Activated T-helper 1 cell treated with anti-CD3 and anti-CD28 coated beads, Interleukin-12 subunit alpha, Interleukin-12 subunit beta, Interleukin-2, Interleukin-4 antibody, amounts not matched to agents 30 ng/mL and 10 ng/mL and 1 ng/mL, durations not matched to agents 14 hours and 24 hours and 36 hours (primary cell): ENCODE results near the gene AFAP1L2. TPM values are rescaled to one million over a fixed set of nuclear protein-coding genes. Genes with fewer than 3 reads are reported as not detected.

Experiments used
- DNase-seq: peaks from one replicate; pipeline ENCODE4 v3.0.0; 2021; ENCODE audit warnings: low spot score
- H3K27ac Mint-ChIP-seq: one replicate; pipeline ENCODE4 v1.8.0; 2021; ENCODE audit warnings: mild to moderate bottlenecking, mixed read lengths
- H3K27me3 Mint-ChIP-seq: one replicate; pipeline ENCODE4 v1.8.0; 2022; ENCODE audit warnings: mild to moderate bottlenecking, moderate library complexity, mixed read lengths; ENCODE audit not compliant: insufficient read depth
- H3K36me3 Mint-ChIP-seq: one replicate; pipeline ENCODE4 v1.8.0; 2021; ENCODE audit warnings: low read depth, mixed read lengths
- H3K4me1 Mint-ChIP-seq: one replicate; pipeline ENCODE4 v1.8.0; 2021; ENCODE audit warnings: low read depth, mixed read lengths
- H3K4me3 Mint-ChIP-seq: one replicate; pipeline ENCODE4 v1.8.0; 2021; ENCODE audit warnings: mild to moderate bottlenecking, moderate library complexity, mixed read lengths
- H3K9me3 Mint-ChIP-seq: one replicate; pipeline ENCODE4 v1.8.0; 2021; ENCODE audit warnings: mixed read lengths
- intact Hi-C: fragments of 100-400 bp; cut with micrococcal nuclease; formaldehyde crosslinking; loops from one replicate; pipeline ENCODE4 v1.15.1; 2024
- total RNA-seq: library from RNA; stranded (reverse); gene quantifications from 2 replicates; pipeline ENCODE4 v1.2.3, GENCODE V29; 2022

Gene AFAP1L2
- total RNA-seq, 1 donor from 2014 or later: 3.7 TPM

DNA sequence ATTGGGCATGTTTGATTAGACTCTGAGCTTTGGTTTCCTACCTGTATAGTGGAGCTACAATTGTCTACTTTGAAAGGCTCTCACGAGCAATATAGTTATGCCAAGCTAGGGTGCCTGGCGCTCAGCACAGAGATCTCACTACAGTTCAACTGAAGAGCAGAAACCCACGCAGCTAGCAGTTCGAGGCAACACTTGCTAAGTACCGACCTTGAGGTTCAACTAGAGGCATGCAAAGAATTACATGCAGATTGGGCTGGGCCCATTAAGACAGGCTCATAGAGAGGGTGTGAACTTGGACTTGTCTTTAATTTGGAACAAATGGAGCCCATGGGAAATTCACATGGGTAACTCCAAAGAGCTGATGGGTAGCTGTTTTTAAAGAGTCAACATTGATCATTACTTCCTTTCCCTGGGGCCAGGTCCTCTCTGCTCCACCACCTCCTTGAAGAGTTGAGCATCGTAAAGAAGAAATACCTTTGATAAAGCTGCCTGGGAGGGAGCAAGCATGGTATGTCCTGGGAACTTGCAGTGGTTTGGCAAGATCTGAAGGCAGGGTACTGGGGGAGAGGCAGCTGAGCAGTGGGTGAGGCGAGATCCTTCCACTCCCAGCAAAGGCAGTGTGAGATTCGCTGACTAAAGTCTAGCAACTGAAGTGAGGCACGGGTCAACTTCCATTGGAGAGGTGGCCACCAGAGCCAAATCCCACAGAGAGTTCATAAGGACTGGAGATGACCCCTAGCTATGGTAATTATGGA lies 25.5 kb upstream of the AFAP1L2 start:
- intact Hi-C loops: no loop called here
- Mint-ChIP-seq H3K9me3 (no peaks in the 10 kb centered on the region), H3K27ac (no peak overlapping the region), H3K4me3 (no peak overlapping the region), H3K27me3 (no peaks in the 10 kb centered on the region), H3K4me1 (no peaks in the 10 kb centered on the region), H3K36me3 (peaks cover 8% of the 10 kb centered on the region)
- no peak for DNase-seq

DNA sequence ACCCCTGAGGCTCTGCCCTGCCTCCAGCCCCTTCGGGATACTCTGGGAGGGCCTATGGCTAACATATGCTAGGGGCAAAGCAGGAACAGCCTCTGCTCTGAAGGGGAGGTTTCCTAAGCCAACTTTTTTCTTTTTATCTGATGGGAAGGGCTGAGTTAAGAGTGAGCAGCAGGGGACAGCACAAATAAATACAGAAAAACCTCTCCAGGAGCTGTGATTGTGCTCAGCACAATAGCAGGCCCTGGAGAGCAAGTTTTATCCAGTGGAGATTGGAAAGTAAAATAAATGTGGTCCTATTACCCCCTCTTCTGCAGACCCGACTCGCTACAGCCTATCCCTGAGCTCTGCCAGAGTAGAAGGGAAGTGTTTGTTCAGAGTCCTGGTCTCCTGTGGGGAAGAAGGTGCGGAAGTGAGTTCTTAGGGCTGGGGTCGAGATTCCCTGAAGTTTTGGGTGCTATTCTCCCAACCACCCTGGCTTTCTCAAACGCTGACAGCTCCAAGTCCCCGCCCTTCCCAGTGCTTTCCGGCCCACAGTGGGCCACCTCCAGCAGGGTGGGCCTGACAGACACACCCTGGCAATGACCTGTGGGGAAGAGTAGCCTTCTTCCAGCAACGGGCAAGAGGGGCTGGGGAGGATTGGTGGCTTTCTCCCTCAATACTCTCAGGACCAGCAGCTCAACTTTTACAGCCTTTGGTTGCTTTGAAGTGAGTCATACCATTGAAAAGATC lies 23.0 kb upstream of the AFAP1L2 start:
- peaks cover 1% of the 10 kb centered on the region for H3K36me3 Mint-ChIP-seq

DNA sequence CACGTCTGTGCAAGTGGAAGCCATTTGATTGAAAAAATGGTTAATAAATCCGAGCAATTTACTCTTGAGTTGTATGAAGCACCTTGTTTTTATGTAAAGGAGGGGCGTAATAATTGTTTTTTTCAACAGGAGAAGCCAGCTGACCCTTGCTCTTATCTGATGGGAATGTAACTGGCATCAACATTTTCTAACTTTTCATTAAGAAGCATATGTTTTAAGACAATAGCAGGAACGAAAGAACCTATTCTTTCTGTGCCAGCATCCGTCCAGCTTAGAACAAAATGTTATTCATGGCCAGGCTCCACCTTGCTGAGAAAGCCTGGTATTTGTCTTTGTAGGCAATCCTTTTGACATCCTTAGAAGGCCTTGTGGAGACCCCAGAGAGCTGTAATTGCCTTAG lies 22.2 kb upstream of the AFAP1L2 start:
- intact Hi-C loops: no loop called here
- Mint-ChIP-seq H3K27me3 (peaks cover 6% of the 10 kb centered on the region), H3K4me1 (no peaks in the 10 kb centered on the region), H3K36me3 (no peaks in the 10 kb centered on the region), H3K4me3 (no peak overlapping the region), H3K9me3 (no peaks in the 10 kb centered on the region), H3K27ac (no peak overlapping the region)
- no peak for DNase-seq

More for the DNA sequence above, 23.0 kb upstream of the AFAP1L2 start:
- Mint-ChIP-seq H3K27ac (no peak overlapping the region), H3K4me3 (no peak overlapping the region), H3K27me3 (peaks cover 2% of the 10 kb centered on the region), H3K4me1 (no peaks in the 10 kb centered on the region), H3K9me3 (no peaks in the 10 kb centered on the region)
- intact Hi-C loops: no loop called here
- no peak for DNase-seq

DNA sequence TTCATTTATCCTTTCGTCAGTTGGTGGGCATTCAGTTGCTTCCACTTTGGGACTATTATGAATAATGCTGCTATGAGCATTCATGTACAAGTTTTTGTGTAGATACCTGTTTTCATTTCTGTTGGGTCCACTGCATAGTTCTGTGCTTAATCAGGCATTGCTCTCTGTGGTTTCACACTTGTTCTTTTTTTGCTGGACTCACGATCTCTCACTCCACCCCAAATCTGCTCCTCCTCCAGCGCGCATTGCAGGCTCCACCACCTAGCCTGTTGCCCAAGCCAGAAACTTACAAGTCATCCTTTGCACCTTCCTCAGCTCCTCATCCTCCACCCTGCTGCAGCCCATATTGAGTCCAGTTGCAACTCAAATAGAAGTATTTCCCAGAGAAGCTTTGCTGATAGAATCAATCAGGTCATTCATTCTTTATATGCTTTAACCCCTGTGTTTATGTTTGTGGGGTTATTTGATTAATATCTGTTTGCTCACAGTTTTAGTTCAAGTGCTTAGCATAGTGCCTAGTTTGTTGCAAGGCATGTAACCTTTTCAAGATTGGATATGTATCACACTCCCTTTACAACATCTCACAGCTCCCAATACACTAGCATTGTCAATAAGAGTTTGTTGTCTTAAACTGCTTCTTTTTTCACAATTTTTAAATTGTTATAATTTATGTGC lies 16.6 kb upstream of the AFAP1L2 start:
- no peak overlapping the region for H3K27ac Mint-ChIP-seq
- no peak overlapping the region for H3K4me3 Mint-ChIP-seq
- H3K4me1 Mint-ChIP-seq: no peaks in the 10 kb centered on the region
- no peaks in the 10 kb centered on the region for H3K36me3 Mint-ChIP-seq
- no peaks in the 10 kb centered on the region for H3K9me3 Mint-ChIP-seq
- no peak for DNase-seq
- intact Hi-C loops: no loop called here
- H3K27me3 Mint-ChIP-seq: peaks cover 14% of the 10 kb centered on the region

DNA sequence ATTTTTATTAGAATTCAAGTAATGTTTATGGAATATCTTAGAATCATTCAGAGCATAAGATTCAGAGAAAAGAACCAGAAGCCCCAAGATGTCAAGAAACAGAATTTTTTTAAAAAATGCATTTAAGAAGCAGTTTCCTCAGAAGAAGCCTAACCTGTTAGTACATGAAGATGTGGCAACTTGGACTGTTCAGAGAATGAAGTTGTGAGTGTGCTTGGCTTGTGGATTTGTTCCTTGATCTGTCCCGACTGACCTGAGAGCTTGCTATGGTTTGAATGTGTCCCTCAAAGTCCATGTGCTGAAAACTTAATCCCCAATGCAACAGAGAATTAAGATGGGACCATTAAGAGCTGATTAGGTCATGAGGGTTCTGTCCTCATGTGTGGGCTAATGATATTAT lies 13.8 kb upstream of the AFAP1L2 start:
- peaks cover 15% of the 10 kb centered on the region for H3K27me3 Mint-ChIP-seq
- H3K27ac Mint-ChIP-seq: no peak overlapping the region
- H3K9me3 Mint-ChIP-seq: no peaks in the 10 kb centered on the region
- no peaks in the 10 kb centered on the region for H3K4me1 Mint-ChIP-seq
- DNase-seq: no peak
- no peak overlapping the region for H3K4me3 Mint-ChIP-seq
- no peaks in the 10 kb centered on the region for H3K36me3 Mint-ChIP-seq
- intact Hi-C loops: no loop called here

DNA sequence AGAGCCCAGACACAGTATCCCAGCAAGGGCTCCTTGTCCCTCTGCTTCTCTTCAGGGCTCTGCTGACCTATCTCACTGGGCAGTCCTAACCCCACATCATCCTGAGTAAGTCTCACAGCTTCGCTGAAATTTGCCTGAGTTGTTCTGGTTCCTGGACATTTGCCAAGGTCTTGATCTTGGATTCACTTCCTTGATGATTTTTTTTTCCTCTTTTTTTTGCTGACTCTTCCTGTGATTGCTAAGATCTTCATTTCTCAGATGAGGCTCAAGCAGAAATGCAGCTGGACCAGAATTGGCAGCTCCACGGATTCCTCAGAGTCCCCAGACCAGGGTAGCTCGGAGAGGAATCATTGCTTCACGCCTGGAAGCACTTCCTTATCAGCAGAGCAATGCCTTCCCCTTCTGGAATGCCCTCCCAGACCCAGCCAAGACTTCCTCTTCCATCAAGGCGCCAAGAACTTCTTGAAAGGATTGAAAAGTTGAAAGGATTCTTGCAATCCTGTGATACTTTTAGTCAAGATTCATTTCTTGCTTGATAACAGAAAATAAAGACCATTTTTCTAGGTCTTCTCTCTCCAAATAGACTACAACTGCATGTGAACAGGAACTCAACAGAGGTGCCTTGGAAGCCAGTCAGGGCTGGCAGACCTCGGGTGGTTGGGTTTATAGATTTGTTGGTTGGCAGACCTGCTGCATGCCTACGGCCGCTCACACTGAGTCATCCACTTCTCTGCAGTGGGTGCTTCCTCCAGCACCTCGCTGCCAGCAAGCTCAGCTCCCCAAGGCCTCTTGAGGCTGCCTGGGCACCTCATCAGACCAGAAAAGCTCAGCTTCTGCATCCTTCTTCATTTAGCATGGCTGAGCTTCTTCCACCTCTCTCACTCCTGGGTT lies 8.8 kb upstream of the AFAP1L2 start:
- no peaks in the 10 kb centered on the region for H3K9me3 Mint-ChIP-seq
- H3K36me3 Mint-ChIP-seq: no peaks in the 10 kb centered on the region
- intact Hi-C loops: no loop called here
- H3K4me1 Mint-ChIP-seq: no peaks in the 10 kb centered on the region
- H3K27me3 Mint-ChIP-seq: peaks cover 4% of the 10 kb centered on the region
- no peak overlapping the region for H3K4me3 Mint-ChIP-seq
- no peak overlapping the region for H3K27ac Mint-ChIP-seq
- DNase-seq: no peak

DNA sequence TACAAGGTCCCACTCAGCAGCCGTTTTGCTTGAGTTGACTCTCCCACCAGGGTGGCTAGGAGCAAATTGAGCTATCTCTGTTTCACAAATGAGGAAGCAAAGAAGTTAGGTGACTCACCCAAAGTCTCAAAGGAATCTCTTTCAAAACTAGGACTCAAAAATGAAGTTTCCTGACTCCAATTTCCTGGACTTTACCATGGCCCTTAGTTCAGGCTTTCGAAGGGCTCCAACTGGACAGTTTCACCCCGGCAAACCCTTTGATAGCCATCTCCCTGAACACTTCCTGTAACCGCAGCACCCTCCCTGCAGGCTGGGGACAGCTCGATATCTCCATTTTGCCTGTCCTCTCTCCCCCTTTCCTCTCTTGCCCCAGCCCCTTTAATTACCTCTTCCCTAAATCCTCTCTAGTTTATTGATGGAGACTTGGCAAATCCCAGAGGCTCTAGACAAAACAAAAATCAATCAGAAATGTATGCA lies 4.7 kb upstream of the AFAP1L2 start:
- H3K9me3 Mint-ChIP-seq: no peaks in the 10 kb centered on the region
- peaks cover 28% of the 10 kb centered on the region for H3K27me3 Mint-ChIP-seq
- H3K36me3 Mint-ChIP-seq: no peaks in the 10 kb centered on the region
- intact Hi-C loops: no loop called here
- H3K4me3 Mint-ChIP-seq: no peak overlapping the region
- no peak for DNase-seq
- H3K27ac Mint-ChIP-seq: no peak overlapping the region
- H3K4me1 Mint-ChIP-seq: no peaks in the 10 kb centered on the region

DNA sequence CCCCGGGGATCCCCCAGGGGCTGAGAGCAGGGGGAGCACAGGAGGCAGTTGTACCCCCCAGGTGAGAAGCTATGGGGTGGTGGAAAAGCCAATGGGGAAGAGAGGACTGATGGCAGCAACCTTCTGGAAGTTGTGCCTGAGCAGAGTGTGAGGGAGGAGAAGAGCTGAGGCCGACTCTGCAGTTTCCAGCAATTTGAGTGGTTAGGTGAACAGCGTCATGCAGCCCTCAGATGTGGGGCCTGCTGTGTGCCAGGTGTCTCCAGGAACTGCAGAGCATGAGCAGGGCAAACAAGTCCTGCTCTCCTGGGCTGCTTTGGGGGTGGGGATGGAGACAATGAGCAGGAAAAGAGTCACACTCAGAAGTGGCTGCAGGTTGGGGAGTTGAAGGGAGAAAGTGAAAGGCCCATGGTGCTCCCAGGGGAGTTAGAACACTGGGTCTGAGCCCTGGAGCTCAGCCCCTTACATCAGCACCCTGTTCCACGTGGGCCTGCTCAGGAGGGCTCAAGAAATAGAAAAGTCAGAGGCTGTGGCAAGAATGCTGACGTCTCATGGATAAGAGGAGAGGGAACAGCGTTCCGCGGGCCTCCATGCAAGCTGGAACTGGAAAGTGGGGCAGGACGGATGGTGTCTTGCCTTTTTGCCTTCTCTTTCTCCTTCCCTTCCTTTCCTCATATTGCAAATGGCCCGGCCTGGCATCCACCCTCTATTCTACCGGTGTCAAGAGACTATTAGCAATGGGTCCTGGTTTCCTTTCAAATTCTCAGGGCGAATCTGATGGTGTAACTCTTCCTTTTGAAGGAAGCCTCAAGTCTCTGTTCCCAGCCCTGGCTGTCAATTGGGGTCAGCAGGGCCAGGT lies 4.0 kb upstream of the AFAP1L2 start:
- no peak for DNase-seq
- Mint-ChIP-seq H3K9me3 (no peaks in the 10 kb centered on the region), H3K27ac (no peak overlapping the region), H3K27me3 (peaks cover 29% of the 10 kb centered on the region), H3K4me3 (no peak overlapping the region), H3K36me3 (no peaks in the 10 kb centered on the region), H3K4me1 (peaks cover under 1% of the 10 kb centered on the region)
- intact Hi-C loops: no loop called here

DNA sequence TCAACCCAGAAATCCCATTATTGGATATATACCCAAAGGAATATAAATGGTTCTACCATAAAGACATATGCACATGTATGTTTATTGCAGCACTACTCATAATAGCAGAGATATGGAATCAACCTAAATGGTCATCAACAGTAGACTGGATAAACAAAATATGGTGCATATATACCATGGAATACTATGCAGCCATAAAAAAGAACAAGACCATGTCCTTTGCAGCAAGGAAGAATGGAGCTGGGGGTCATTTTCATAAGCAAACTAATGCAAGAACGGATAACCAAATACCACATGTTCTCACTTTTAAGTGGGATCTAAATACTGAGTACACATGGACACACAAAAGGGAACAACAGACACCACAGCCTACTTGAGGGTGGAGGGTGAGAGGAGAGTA lies 2.2 kb upstream of the AFAP1L2 start:
- intact Hi-C loops: no loop called here
- Mint-ChIP-seq H3K4me3 (no peak overlapping the region), H3K4me1 (peaks cover 7% of the 10 kb centered on the region), H3K9me3 (no peaks in the 10 kb centered on the region), H3K27me3 (peaks cover 47% of the 10 kb centered on the region), H3K27ac (no peak overlapping the region), H3K36me3 (no peaks in the 10 kb centered on the region)
- DNase-seq: no peak

DNA sequence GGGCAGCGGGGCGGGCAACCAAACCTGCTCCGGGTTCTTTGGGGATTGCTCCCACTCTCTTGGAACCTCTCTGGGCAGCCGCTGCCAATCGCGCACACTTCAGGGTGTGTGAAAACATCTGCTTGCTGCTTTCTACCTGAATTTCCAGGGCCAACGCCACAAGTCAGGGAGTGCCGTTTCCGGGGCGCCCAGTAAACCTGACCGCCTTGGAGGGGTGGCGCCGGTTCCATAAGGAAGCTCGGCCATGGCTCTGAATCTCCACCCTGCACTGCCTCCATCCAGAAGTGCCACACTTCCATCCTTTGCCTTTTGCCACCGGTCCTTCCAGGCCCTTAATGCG lies 679 bp upstream of the AFAP1L2 start:
- intact Hi-C loops: no loop called here
- H3K4me3 Mint-ChIP-seq: no peak overlapping the region

DNA sequence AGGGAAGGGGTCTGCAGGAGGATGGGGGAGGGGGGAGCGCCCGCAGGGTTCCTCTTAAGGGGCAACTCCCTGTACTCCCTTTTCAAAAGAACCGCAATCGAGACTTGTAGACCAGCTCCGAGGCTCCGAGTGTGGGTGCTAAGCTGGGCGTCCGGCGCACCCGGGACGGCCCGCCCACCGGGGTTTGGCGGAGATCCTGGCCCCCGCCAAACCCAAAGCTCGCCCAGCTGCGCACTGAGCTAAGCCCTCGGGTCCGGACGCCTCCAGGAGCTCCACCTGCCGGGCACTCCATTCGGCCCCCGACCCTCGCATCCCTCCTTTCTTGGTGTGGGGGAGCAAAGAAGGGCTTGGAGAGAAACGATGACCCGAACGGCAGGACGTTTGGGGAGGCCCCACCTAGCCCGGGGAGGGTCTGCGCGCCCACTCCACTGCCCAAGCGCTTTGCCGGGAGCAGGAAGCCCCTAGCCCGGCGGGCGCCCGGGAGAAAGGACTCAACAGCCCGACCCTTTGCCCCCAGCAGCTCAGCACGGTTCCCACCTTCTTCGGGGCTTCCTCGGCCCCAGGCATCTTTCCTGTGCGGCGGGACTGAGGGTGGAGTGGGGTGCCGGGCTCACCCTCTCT lies 651 bp downstream of the AFAP1L2 start:
- Mint-ChIP-seq H3K4me1 (peaks cover 7% of the 10 kb centered on the region), H3K27ac (no peak overlapping the region), H3K27me3 (peaks cover 58% of the 10 kb centered on the region), H3K36me3 (no peaks in the 10 kb centered on the region), H3K9me3 (no peaks in the 10 kb centered on the region), H3K4me3 (no peak overlapping the region)
- intact Hi-C loops: loop anchor here (1.0 kb wide), 1 partner anchor 99 kb away; no protein-coding TSS in a partner anchor
- DNase-seq: no peak

More for the DNA sequence above, 679 bp upstream of the AFAP1L2 start:
- no peak for DNase-seq
- H3K9me3 Mint-ChIP-seq: no peaks in the 10 kb centered on the region
- peaks cover 7% of the 10 kb centered on the region for H3K4me1 Mint-ChIP-seq
- no peak overlapping the region for H3K27ac Mint-ChIP-seq
- H3K27me3 Mint-ChIP-seq: peaks cover 57% of the 10 kb centered on the region
- no peaks in the 10 kb centered on the region for H3K36me3 Mint-ChIP-seq
